ENCODE data around the gene IGF2BP3. TPM values are rescaled to one million over a fixed set of nuclear protein-coding genes. Genes with fewer than 3 reads are reported as not detected.

Gene IGF2BP3
- total and polyA plus RNA-seq, 10 donors, result 0.17 to 6.8 (median 1.6) TPM

DNA sequence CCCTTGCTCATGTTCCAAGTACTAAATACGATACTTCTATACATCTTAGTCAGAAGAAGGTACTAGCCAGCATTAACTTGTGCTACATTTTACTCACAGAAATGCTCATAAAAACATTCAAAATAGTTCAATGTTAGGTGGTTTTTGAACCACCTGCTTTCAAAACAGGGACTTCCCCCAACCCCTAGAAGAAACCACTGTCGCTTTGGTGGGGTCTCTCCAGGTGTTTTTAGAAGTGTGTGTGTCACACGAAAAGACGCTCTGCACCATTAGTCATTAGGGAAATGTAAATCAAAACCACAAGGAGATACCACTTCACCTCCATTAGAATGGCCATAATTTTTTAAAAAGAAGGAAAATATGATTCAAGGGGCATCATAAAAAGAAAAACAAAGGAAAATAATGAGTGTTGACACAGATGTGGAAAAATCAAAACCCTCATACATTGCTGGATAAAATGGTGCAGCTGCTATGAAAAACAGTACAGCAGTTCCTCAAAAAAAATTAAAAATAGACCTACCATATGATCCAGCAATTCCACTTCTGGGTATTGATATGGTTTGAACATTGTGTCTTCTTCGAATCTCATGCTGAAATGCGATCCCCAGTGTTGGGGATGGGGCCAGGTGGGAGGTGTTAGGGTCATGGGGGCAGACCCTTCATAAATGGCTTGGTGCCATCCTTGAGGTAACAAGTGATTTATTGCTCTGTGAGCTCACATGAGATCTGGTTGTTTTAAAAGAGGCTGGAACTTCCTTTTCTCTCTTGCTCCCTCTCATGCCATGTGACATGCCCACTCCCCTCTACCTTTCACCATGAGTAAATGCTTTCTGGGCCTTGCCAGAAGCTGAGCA, 96.9 kb downstream of the IGF2BP3 start:
- intact Hi-C loops (cut with DNase I; ENCODE audit: low total_unique reads), result no loop called here
- 35 to 43% (median 40%) methylated on average over 6 of the region's 6 CpGs for WGBS, 5 donors

GRCh38 chr7:23372611-23373010, 97.7 kb downstream of the IGF2BP3 start:
- Histone ChIP-seq H3K36me3 (no peaks in the 10 kb centered on the region), H3K27ac (no peak overlapping the region), H3K4me1 (peaks cover 0 to 27% (median 12%) of the 10 kb centered on the region in 6 donors), H3K9me3 (no peaks in the 10 kb centered on the region), H3K27me3 (replicated peaks in 1 of 7) (no peaks in the 10 kb centered on the region), H3K4me3 (no peak overlapping the region)
- intact Hi-C loops (cut with DNase I; ENCODE audit: low total_unique reads), result no loop called here
- TF ChIP-seq POLR2AphosphoS5 (IDR thresholded peaks at IDR 0.05) (no peak), POLR2A (IDR thresholded peaks at IDR 0.05) (no peak)
- TF ChIP-seq, protein P1, sequence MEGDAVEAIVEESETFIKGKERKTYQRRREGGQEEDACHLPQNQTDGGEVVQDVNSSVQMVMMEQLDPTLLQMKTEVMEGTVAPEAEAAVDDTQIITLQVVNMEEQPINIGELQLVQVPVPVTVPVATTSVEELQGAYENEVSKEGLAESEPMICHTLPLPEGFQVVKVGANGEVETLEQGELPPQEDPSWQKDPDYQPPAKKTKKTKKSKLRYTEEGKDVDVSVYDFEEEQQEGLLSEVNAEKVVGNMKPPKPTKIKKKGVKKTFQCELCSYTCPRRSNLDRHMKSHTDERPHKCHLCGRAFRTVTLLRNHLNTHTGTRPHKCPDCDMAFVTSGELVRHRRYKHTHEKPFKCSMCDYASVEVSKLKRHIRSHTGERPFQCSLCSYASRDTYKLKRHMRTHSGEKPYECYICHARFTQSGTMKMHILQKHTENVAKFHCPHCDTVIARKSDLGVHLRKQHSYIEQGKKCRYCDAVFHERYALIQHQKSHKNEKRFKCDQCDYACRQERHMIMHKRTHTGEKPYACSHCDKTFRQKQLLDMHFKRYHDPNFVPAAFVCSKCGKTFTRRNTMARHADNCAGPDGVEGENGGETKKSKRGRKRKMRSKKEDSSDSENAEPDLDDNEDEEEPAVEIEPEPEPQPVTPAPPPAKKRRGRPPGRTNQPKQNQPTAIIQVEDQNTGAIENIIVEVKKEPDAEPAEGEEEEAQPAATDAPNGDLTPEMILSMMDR (IDR thresholded peaks at IDR 0.05 in 8 of 11, conservative IDR thresholded peaks at IDR 0.05 in 3 of 11), result no peak
- no peak for DNase-seq
- WGBS, 5 donors, result 75 to 87% (median 84%) methylated on average over 4 of the region's 4 CpGs

More for the DNA sequence above, 96.9 kb downstream of the IGF2BP3 start:
- Histone ChIP-seq H3K36me3 (no peaks in the 10 kb centered on the region), H3K4me1 (peaks cover 0 to 19% (median 12%) of the 10 kb centered on the region in 6 donors), H3K27ac (no peak overlapping the region), H3K27me3 (replicated peaks in 1 of 7) (no peaks in the 10 kb centered on the region), H3K4me3 (no peak overlapping the region), H3K9me3 (no peaks in the 10 kb centered on the region)
- no peak for TF ChIP-seq POLR2AphosphoS5 (IDR thresholded peaks at IDR 0.05)
- TF ChIP-seq, protein P1 (IDR thresholded peaks at IDR 0.05 in 8 of 11, conservative IDR thresholded peaks at IDR 0.05 in 3 of 11), result no peak
- no peak for TF ChIP-seq POLR2A (IDR thresholded peaks at IDR 0.05)
- no peak for DNase-seq

DNA sequence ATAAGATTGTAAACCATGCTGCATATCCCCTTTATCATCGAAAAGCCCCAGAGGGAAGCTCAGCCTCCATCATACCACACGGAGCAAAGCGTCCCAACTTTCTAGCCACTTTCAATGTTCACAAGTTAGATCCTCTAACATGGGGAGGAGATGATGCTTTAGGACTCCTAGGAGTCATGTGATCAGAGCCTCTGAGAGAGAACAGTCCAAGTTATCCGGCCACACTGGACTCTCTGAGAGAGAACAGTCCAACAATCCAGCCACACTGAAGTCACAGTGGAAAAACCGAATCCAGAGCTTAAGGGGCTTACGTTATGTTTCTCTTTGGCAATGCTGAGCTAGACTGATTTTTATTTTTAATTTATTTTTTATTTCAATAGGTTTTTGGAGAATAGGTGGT, 98.6 kb downstream of the IGF2BP3 start:
- no peak for TF ChIP-seq POLR2A (IDR thresholded peaks at IDR 0.05)
- TF ChIP-seq POLR2AphosphoS5 (IDR thresholded peaks at IDR 0.05), result no peak
- TF ChIP-seq, protein P1 (IDR thresholded peaks at IDR 0.05 in 8 of 11, conservative IDR thresholded peaks at IDR 0.05 in 3 of 11), result no peak
- H3K4me3 ChIP-seq, result no peak overlapping the region
- no peak overlapping the region for H3K27ac ChIP-seq
- no peaks in the 10 kb centered on the region for H3K9me3 ChIP-seq
- no peaks in the 10 kb centered on the region for H3K36me3 ChIP-seq
- 86 to 94% (median 89%) methylated on average over 6 of the region's 6 CpGs for WGBS, 5 donors
- intact Hi-C loops (cut with DNase I; ENCODE audit: low total_unique reads), result no loop called here
- DNase-seq, result no peak
- no peaks in the 10 kb centered on the region for H3K27me3 ChIP-seq (replicated peaks in 1 of 7)
- H3K4me1 ChIP-seq, result peaks cover 0 to 33% (median 12%) of the 10 kb centered on the region in 6 donors

DNA sequence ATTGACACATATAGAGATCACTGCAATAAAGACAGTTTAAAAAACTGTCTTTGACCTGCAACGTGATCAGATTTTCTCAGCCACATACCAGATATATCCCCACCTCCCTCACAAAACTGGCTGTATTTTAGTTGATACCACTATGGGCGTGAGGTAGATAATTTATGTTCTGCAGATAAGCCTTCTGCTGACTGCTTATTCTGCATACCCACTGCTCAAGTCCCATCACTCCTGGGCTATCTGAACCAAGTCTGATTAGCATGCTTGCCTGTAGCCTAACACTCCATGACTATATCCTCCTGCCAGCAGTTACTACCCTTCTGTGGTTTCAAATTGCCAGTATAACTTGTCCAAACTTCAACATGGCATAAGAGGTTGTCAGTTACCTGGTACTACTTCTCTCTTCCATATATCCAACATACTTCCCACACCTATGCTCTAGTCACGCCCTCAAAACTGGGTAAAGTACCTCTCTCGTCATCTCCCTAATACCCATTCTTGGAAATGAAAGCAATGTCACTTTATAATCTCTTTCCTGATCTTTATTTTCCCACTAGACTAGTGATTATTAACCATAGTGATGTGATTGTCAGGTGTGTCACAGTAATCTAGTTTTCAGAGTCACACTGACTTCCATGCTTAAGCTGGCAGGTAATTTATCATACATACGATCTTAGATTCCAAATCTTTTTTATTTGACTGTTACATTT, 100.4 kb downstream of the IGF2BP3 start:
- TF ChIP-seq, protein P1 (IDR thresholded peaks at IDR 0.05 in 8 of 11, conservative IDR thresholded peaks at IDR 0.05 in 3 of 11), result no peak
- no peak for TF ChIP-seq POLR2A (IDR thresholded peaks at IDR 0.05)
- no peak for TF ChIP-seq POLR2AphosphoS5 (IDR thresholded peaks at IDR 0.05)
- Histone ChIP-seq H3K27ac (no peak overlapping the region), H3K27me3 (replicated peaks in 1 of 7) (no peaks in the 10 kb centered on the region), H3K36me3 (no peaks in the 10 kb centered on the region), H3K9me3 (no peaks in the 10 kb centered on the region), H3K4me3 (no peak overlapping the region), H3K4me1 (peaks cover 0 to 33% (median 12%) of the 10 kb centered on the region in 6 donors)
- DNase-seq, result no peak
- WGBS, 5 donors, result 86 to 89% (median 88%) methylated on average over 5 of the region's 5 CpGs
- intact Hi-C loops (cut with DNase I; ENCODE audit: low total_unique reads), result no loop called here

Measured in spleen (tissue), 11 donors.